Muscle layer of duodenum (tissue), 2 donors: Measurements from ENCODE around the gene ATF4.

ENCODE experiments used
- H3K27ac ChIP-seq: one replicate; pipeline ENCODE4 v1.7.0; 2013; ENCODE audit warnings: mild to moderate bottlenecking, low read length
- H3K27me3 ChIP-seq: one replicate; pipeline ENCODE4 v1.7.0; 2013; ENCODE audit warnings: low read depth, mild to moderate bottlenecking, control low read depth, low read length
- H3K36me3 ChIP-seq, 2 donors: one replicate each; pipeline ENCODE4 v1.7.0; 2013; ENCODE audit warnings: low read length in 2 of 2, control low read depth in 1 of 2, mild to moderate bottlenecking in 1 of 2; ENCODE audit not compliant: insufficient read depth in 2 of 2, control insufficient read depth in 1 of 2
- H3K4me1 ChIP-seq, 2 donors: one replicate each; pipeline ENCODE4 v1.7.0; 2013; ENCODE audit warnings: low read length in 2 of 2, mild to moderate bottlenecking in 2 of 2, control low read depth in 1 of 2, moderate library complexity in 1 of 2; ENCODE audit not compliant: insufficient read depth in 2 of 2, control insufficient read depth in 1 of 2
- H3K4me3 ChIP-seq, 2 donors: one replicate each; pipeline ENCODE4 v1.7.0; 2013; ENCODE audit warnings: low read length in 2 of 2, low read depth in 1 of 2, mild to moderate bottlenecking in 1 of 2
- H3K9me3 ChIP-seq, 2 donors: one replicate each; pipeline ENCODE4 v1.7.0; 2013; ENCODE audit warnings: low read length in 2 of 2, control low read depth in 1 of 2, mild to moderate bottlenecking in 1 of 2; ENCODE audit not compliant: control insufficient read depth in 1 of 2
- donor health status: healthy.

ATF4 gene

GRCh38 chr22:39568278-39568981, 48.1 kb downstream of the ATF4 start:
- Histone ChIP-seq H3K4me3 (no peak overlapping the region), H3K27ac (no peak overlapping the region), H3K4me1 (no peaks in the 10 kb centered on the region), H3K9me3 (no peaks in the 10 kb centered on the region), H3K36me3 (no peaks in the 10 kb centered on the region), H3K27me3 (peaks cover 6% of the 10 kb centered on the region)

GRCh38 chr22:39569066-39569465, 48.7 kb downstream of the ATF4 start:
- H3K4me1 ChIP-seq = no peaks in the 10 kb centered on the region
- H3K9me3 ChIP-seq = no peaks in the 10 kb centered on the region
- no peak overlapping the region for H3K27ac ChIP-seq
- H3K4me3 ChIP-seq = no peak overlapping the region
- H3K27me3 ChIP-seq = peaks cover 6% of the 10 kb centered on the region
- no peaks in the 10 kb centered on the region for H3K36me3 ChIP-seq

GRCh38 chr22:39570226-39570625, 49.9 kb downstream of the ATF4 start:
- Histone ChIP-seq H3K4me3 (no peak overlapping the region), H3K9me3 (no peaks in the 10 kb centered on the region), H3K27me3 (peaks cover 6% of the 10 kb centered on the region), H3K4me1 (no peaks in the 10 kb centered on the region), H3K36me3 (no peaks in the 10 kb centered on the region), H3K27ac (no peak overlapping the region)

- Histone ChIP-seq H3K27ac (no peak within 1 kb of the TSS), H3K36me3 (no peaks in the 10 kb centered on the region), H3K9me3 (no peaks in the 10 kb centered on the region), H3K4me1 (no peaks in the 10 kb centered on the region), H3K4me3 (no peak within 1 kb of the TSS), H3K27me3 (peaks cover 6% of the 10 kb centered on the region)
Measured at GRCh38 chr22:39570665-39571064, 50.3 kb downstream of the ATF4 start, which contains the start of gene CACNA1I. Gene CACNA1I (plus strand): TSS chr22:39570753. CDS start chr22:39570753, 0 bp downstream.

- H3K27ac ChIP-seq = no peak overlapping the region
- H3K9me3 ChIP-seq = no peaks in the 10 kb centered on the region
- no peak overlapping the region for H3K4me3 ChIP-seq
- no peaks in the 10 kb centered on the region for H3K36me3 ChIP-seq
- H3K27me3 ChIP-seq = peaks cover 6% of the 10 kb centered on the region
- no peaks in the 10 kb centered on the region for H3K4me1 ChIP-seq
Measured at GRCh38 chr22:39571538-39571937, 51.2 kb downstream of the ATF4 start.
